Measurements from ENCODE around the gene ZNF862. TPM values are rescaled to one million over a fixed set of nuclear protein-coding genes. Genes with fewer than 3 reads are reported as not detected.

ZNF862 gene
- total RNA-seq, 4 donors from 2014 or later, result 17.2 to 42.0 (median 29.4) TPM

GRCh38 chr7:149855361-149856305 lies 17.5 kb downstream of the ZNF862 start:
- no peak for DNase-seq (ENCODE audit: low spot score in 2 of 2)
- no peaks in the 10 kb centered on the region for H3K9me3 ChIP-seq
- peaks cover 0 to 21% (median 0%) of the 10 kb centered on the region in 4 donors for H3K4me1 ChIP-seq
- H3K4me3 ChIP-seq, result no peak overlapping the region
- TF ChIP-seq EP300 (IDR thresholded peaks at IDR 0.05) (no peak), POLR2A (IDR thresholded peaks at IDR 0.05) (no peak), CTCF (IDR thresholded peaks at IDR 0.05) (no peak)
- 62 to 75% methylated on average over 16 of the region's 16 CpGs for WGBS, 2 donors
- no peaks in the 10 kb centered on the region for H3K27me3 ChIP-seq
- H3K36me3 ChIP-seq, result peaks cover 0 to 67% (median 0%) of the 10 kb centered on the region in 3 donors
- peak overlapping the region in 1 of 4 donors; percentile 52 for H3K27ac ChIP-seq

GRCh38 chr7:149856583-149856982 lies 18.4 kb downstream of the ZNF862 start:
- no peak overlapping the region for H3K4me3 ChIP-seq
- H3K36me3 ChIP-seq, result peaks cover 0 to 67% (median 0%) of the 10 kb centered on the region in 3 donors
- H3K27ac ChIP-seq, result no peak overlapping the region
- no peaks in the 10 kb centered on the region for H3K9me3 ChIP-seq
- no peaks in the 10 kb centered on the region for H3K27me3 ChIP-seq
- H3K4me1 ChIP-seq, result peaks cover 0 to 21% (median 0%) of the 10 kb centered on the region in 4 donors
- 91 to 94% methylated on average over 8 of the region's 8 CpGs for WGBS, 2 donors
- no peak for DNase-seq (ENCODE audit: low spot score in 2 of 2)
- TF ChIP-seq EP300 (IDR thresholded peaks at IDR 0.05) (no peak), POLR2A (IDR thresholded peaks at IDR 0.05) (no peak), CTCF (IDR thresholded peaks at IDR 0.05) (no peak)

GRCh38 chr7:149859369-149859768 lies 21.2 kb downstream of the ZNF862 start:
- H3K27ac ChIP-seq, result no peak overlapping the region
- H3K27me3 ChIP-seq, result no peaks in the 10 kb centered on the region
- TF ChIP-seq CTCF (IDR thresholded peaks at IDR 0.05) (no peak), EP300 (IDR thresholded peaks at IDR 0.05) (no peak), POLR2A (IDR thresholded peaks at IDR 0.05) (no peak)
- WGBS, 2 donors, result 84 to 90% methylated on average over 5 to 6 of the region's 6 CpGs
- H3K9me3 ChIP-seq, result no peaks in the 10 kb centered on the region
- no peak overlapping the region for H3K4me3 ChIP-seq
- no peak for DNase-seq (ENCODE audit: low spot score in 2 of 2)
- H3K36me3 ChIP-seq, result peaks cover 0 to 78% (median 7%) of the 10 kb centered on the region in 3 donors
- peaks cover 0 to 17% (median 0%) of the 10 kb centered on the region in 4 donors for H3K4me1 ChIP-seq

- H3K9me3 ChIP-seq, result no peaks in the 10 kb centered on the region
- H3K27ac ChIP-seq, result no peak overlapping the region
- no peak overlapping the region for H3K4me3 ChIP-seq
- no peak for DNase-seq (ENCODE audit: low spot score in 2 of 2)
- WGBS, 2 donors, result 90 to 93% methylated on average over 4 of the region's 4 CpGs
- H3K27me3 ChIP-seq, result no peaks in the 10 kb centered on the region
- peaks cover 0 to 83% (median 7%) of the 10 kb centered on the region in 3 donors for H3K36me3 ChIP-seq
- peaks cover 0 to 12% (median 0%) of the 10 kb centered on the region in 4 donors for H3K4me1 ChIP-seq
- no peak for TF ChIP-seq EP300 (IDR thresholded peaks at IDR 0.05)
- TF ChIP-seq CTCF (IDR thresholded peaks at IDR 0.05), result no peak
- TF ChIP-seq POLR2A (IDR thresholded peaks at IDR 0.05), result no peak
Measured at GRCh38 chr7:149859876-149860275, 21.7 kb downstream of the ZNF862 start.
